Large intestine (tissue), 3 donors: Measurements from ENCODE around the gene BEND3. TPM values are rescaled to one million over a fixed set of nuclear protein-coding genes. Genes with fewer than 3 reads are reported as not detected.
"Not testable (repeated sequence)": the region's sequence is repeated elsewhere in the genome, so short reads cannot be mapped to it uniquely, and the experiment has no call there.

Experiments
- DNase-seq, 2 donors: peaks; one replicate each; pipeline versions ENCODE4 v3.0.0 to v3.0.0-alpha.2; 2013
- H3K27ac ChIP-seq: one replicate; pipeline ENCODE4 v1.5.1; 2013; ENCODE audit warnings: low read length
- H3K27me3 ChIP-seq: 2 replicates; pipeline ENCODE4 v1.6.1; 2013; ENCODE audit warnings: low read length; ENCODE audit not compliant: control insufficient read depth, insufficient read depth
- H3K36me3 ChIP-seq: 2 replicates; pipeline ENCODE4 v1.6.1; 2013; ENCODE audit warnings: low read length; ENCODE audit not compliant: control insufficient read depth, insufficient read depth
- H3K4me1 ChIP-seq: one replicate; pipeline ENCODE4 v1.6.1; 2013; ENCODE audit warnings: low read length; ENCODE audit not compliant: control insufficient read depth, insufficient read depth
- H3K4me3 ChIP-seq: one replicate; pipeline ENCODE4 v1.5.1; 2013; ENCODE audit warnings: low read length
- H3K9me3 ChIP-seq: one replicate; pipeline ENCODE4 v1.6.1; 2013; ENCODE audit warnings: mild to moderate bottlenecking, low read depth, low read length, moderate library complexity; ENCODE audit not compliant: control insufficient read depth
- WGBS: methylation state at CpG from one replicate; pipeline ENCODE4 v1.1.5; 2013; ENCODE audit warnings: low lambda C conversion rate; ENCODE audit not compliant: insufficient coverage; 5-methylcytosine and 5-hydroxymethylcytosine counted together
- polyA plus RNA-seq: library from polyadenylated mRNA; unstranded; fragments of 120-200 nt; gene quantifications from one replicate; pipeline ENCODE4 v1.2.1, GENCODE V29; 2013

The BEND3 gene
- polyA plus RNA-seq, 1 donor = 4.9 TPM

GRCh38 chr6:107140581-107140980 is 25.3 kb upstream of the BEND3 start:
- WGBS = 81% methylated on average over 3 of the region's 3 CpGs
- Histone ChIP-seq H3K36me3 (no peaks in the 10 kb centered on the region), H3K4me3 (no peak overlapping the region), H3K27me3 (no peaks in the 10 kb centered on the region), H3K4me1 (no peaks in the 10 kb centered on the region), H3K27ac (no peak overlapping the region), H3K9me3 (no peaks in the 10 kb centered on the region)
- DNase-seq = no peak

GRCh38 chr6:107136324-107136723 is 21.0 kb upstream of the BEND3 start:
- not testable (repeated sequence) for H3K4me3 ChIP-seq, H3K36me3 ChIP-seq, DNase-seq, H3K27ac ChIP-seq, H3K27me3 ChIP-seq, H3K4me1 ChIP-seq, H3K9me3 ChIP-seq
- 86% methylated on average over 1 of the region's 3 CpGs for WGBS

GRCh38 chr6:107135048-107135680 is 19.8 kb upstream of the BEND3 start:
- H3K27ac ChIP-seq, H3K9me3 ChIP-seq, DNase-seq, H3K27me3 ChIP-seq, H3K4me3 ChIP-seq, H3K4me1 ChIP-seq, H3K36me3 ChIP-seq: not testable (repeated sequence)
- WGBS = no CpG with 5 or more reads among the region's 14 CpGs

- DNase-seq = no peak
- H3K27ac ChIP-seq = no peak overlapping the region
- H3K36me3 ChIP-seq = no peaks in the 10 kb centered on the region
- H3K27me3 ChIP-seq = no peaks in the 10 kb centered on the region
- H3K4me1 ChIP-seq = peaks cover 9% of the 10 kb centered on the region
- H3K4me3 ChIP-seq = no peak overlapping the region
- WGBS = no CpG with 5 or more reads among the region's 8 CpGs
- H3K9me3 ChIP-seq = no peaks in the 10 kb centered on the region
Measured at GRCh38 chr6:107132330-107132954, 17.1 kb upstream of the BEND3 start.

GRCh38 chr6:107129370-107129925 is 14.1 kb upstream of the BEND3 start:
- no peak overlapping the region for H3K4me3 ChIP-seq

GRCh38 chr6:107128577-107128976 is 13.3 kb upstream of the BEND3 start:
- no peak for DNase-seq

More at GRCh38 chr6:107129370-107129925, 14.1 kb upstream of the BEND3 start:
- Histone ChIP-seq H3K27ac (peak overlapping the region; percentile 50), H3K9me3 (no peaks in the 10 kb centered on the region), H3K27me3 (no peaks in the 10 kb centered on the region), H3K36me3 (no peaks in the 10 kb centered on the region), H3K4me1 (peaks cover 9% of the 10 kb centered on the region)
- 40% methylated on average over 1 of the region's 9 CpGs for WGBS
- DNase-seq = peak; percentile 53 to 74

GRCh38 chr6:107128175-107128574 is 12.9 kb upstream of the BEND3 start:
- no peak overlapping the region for H3K27ac ChIP-seq
- peaks cover 9% of the 10 kb centered on the region for H3K4me1 ChIP-seq
- H3K9me3 ChIP-seq = no peaks in the 10 kb centered on the region
- H3K36me3 ChIP-seq = no peaks in the 10 kb centered on the region
- H3K27me3 ChIP-seq = no peaks in the 10 kb centered on the region
- no peak overlapping the region for H3K4me3 ChIP-seq
- DNase-seq = no peak
- WGBS = no CpG with 5 or more reads among the region's 1 CpG

More at GRCh38 chr6:107128577-107128976, 13.3 kb upstream of the BEND3 start:
- Histone ChIP-seq H3K9me3 (no peaks in the 10 kb centered on the region), H3K4me1 (peaks cover 9% of the 10 kb centered on the region), H3K27ac (no peak overlapping the region), H3K27me3 (no peaks in the 10 kb centered on the region), H3K36me3 (no peaks in the 10 kb centered on the region), H3K4me3 (no peak overlapping the region)
- WGBS = 86% methylated on average over 1 of the region's 2 CpGs

- H3K4me3 ChIP-seq = no peak overlapping the region
- no peaks in the 10 kb centered on the region for H3K27me3 ChIP-seq
- no CpG with 5 or more reads among the region's 5 CpGs for WGBS
- no peaks in the 10 kb centered on the region for H3K36me3 ChIP-seq
- peaks cover 9% of the 10 kb centered on the region for H3K4me1 ChIP-seq
- H3K9me3 ChIP-seq = no peaks in the 10 kb centered on the region
- DNase-seq = no peak
- H3K27ac ChIP-seq = no peak overlapping the region
Measured at GRCh38 chr6:107125771-107126170, 10.5 kb upstream of the BEND3 start.

- Histone ChIP-seq H3K4me1 (peaks cover 9% of the 10 kb centered on the region), H3K27ac (no peak overlapping the region)
Measured at GRCh38 chr6:107124934-107125348, 9.6 kb upstream of the BEND3 start.

GRCh38 chr6:107123501-107123900 is 8.2 kb upstream of the BEND3 start:
- no peaks in the 10 kb centered on the region for H3K4me1 ChIP-seq
- H3K4me3 ChIP-seq = no peak overlapping the region
- DNase-seq = no peak
- no CpG with 5 or more reads among the region's 6 CpGs for WGBS
- H3K9me3 ChIP-seq = no peaks in the 10 kb centered on the region
- H3K36me3 ChIP-seq = no peaks in the 10 kb centered on the region
- no peaks in the 10 kb centered on the region for H3K27me3 ChIP-seq
- no peak overlapping the region for H3K27ac ChIP-seq

More at GRCh38 chr6:107124934-107125348, 9.6 kb upstream of the BEND3 start:
- Histone ChIP-seq H3K9me3 (no peaks in the 10 kb centered on the region), H3K4me3 (no peak overlapping the region), H3K27me3 (no peaks in the 10 kb centered on the region), H3K36me3 (no peaks in the 10 kb centered on the region)
- no CpG with 5 or more reads among the region's 4 CpGs for WGBS
- no peak for DNase-seq
